ENCODE measurements around the gene ADAD2.

- TF ChIP-seq PATZ1 (CRISPR knock-in tag; IDR thresholded peaks at IDR 0.05; ENCODE audit: borderline replicate concordance) (no peak), CSDC2 (CRISPR knock-in tag; IDR thresholded peaks at IDR 0.05) (no peak), ISL1 (CRISPR knock-in tag; IDR thresholded peaks at IDR 0.05) (no peak), OSR1 (CRISPR knock-in tag; IDR thresholded peaks at IDR 0.05) (no peak), BACH2 (CRISPR knock-in tag; IDR thresholded peaks at IDR 0.05; ENCODE audit: borderline replicate concordance) (no peak), GLIS3 (CRISPR knock-in tag; IDR thresholded peaks at IDR 0.05) (no peak), ZFP30 (CRISPR knock-in tag; IDR thresholded peaks at IDR 0.05) (no peak)
- TF ChIP-seq, protein P1, sequence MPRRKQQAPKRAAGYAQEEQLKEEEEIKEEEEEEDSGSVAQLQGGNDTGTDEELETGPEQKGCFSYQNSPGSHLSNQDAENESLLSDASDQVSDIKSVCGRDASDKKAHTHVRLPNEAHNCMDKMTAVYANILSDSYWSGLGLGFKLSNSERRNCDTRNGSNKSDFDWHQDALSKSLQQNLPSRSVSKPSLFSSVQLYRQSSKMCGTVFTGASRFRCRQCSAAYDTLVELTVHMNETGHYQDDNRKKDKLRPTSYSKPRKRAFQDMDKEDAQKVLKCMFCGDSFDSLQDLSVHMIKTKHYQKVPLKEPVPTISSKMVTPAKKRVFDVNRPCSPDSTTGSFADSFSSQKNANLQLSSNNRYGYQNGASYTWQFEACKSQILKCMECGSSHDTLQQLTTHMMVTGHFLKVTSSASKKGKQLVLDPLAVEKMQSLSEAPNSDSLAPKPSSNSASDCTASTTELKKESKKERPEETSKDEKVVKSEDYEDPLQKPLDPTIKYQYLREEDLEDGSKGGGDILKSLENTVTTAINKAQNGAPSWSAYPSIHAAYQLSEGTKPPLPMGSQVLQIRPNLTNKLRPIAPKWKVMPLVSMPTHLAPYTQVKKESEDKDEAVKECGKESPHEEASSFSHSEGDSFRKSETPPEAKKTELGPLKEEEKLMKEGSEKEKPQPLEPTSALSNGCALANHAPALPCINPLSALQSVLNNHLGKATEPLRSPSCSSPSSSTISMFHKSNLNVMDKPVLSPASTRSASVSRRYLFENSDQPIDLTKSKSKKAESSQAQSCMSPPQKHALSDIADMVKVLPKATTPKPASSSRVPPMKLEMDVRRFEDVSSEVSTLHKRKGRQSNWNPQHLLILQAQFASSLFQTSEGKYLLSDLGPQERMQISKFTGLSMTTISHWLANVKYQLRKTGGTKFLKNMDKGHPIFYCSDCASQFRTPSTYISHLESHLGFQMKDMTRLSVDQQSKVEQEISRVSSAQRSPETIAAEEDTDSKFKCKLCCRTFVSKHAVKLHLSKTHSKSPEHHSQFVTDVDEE (CRISPR knock-in tag; IDR thresholded peaks at IDR 0.05) = no peak
Observed at GRCh38 chr16:84239141-84239769, 48.3 kb downstream of the ADAD2 start.
